Stimulated activated CD4-positive, alpha-beta T cell treated with anti-CD3 and anti-CD28 coated beads, Interleukin-4, amount 100 ng/mL, for 4 hours (primary cell): Measurements from ENCODE around the gene SPCS1.
"Not testable (repeated sequence)": the region's sequence is repeated elsewhere in the genome, so short reads cannot be mapped to it uniquely, and the experiment has no call there.

Source experiments
- DNase-seq, 2 experiments: peaks; one replicate each; pipeline ENCODE4 v3.0.0-alpha.2; 2020

The SPCS1 gene

DNA sequence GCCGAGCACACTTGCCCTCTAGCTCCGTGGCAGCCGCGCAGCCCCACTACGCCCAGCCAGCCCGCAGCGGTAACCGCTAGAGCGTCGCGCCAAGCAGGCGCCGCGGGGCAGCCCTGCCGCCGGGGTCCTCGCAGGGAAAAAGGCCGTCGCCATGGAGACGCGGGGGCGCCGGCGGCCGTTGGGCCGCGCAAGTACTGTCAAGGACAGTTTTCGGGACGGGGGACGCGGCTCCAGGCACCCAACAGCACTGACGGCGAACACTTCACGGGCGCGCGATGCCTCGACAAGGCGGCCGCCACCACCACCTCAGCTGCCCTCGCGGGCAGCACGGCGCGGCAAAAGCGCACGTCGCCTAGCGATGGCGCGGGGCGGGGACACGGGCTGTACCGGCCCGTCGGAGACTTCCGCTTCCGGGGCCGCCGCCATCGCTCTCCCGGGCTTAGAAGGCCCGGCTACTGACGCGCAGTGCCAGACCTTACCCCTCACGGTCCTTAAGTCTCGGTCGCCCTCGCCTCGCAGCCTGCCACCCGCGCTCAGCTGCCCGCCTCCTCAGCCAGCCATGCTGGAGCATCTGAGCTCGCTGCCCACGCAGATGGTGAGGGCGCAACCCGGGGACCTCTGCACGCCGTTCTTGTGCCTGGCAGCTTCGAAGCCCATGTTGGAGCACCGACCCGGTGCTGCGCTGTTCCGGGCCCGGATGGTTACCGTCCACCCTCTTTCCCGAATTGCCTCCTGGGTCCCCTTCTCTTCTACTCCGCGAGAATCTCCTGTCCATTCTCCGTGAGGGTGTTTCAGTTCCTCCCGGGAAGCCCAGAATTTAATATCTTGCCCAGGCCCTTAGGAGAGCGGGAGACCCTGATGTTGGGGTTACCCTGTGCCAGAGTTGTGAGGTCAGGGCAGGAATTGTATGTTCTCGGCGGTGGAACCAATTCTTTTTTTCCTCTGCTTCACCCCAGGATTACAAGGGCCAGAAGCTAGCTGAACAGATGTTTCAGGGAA, at the start of gene SPCS1, which contains the start of gene GLT8D1:
SPCS1 (plus strand) TSS at position 419 of the 999 bp plus-strand sequence; CDS start at position 560, 141 bp downstream.
GLT8D1 (minus strand) TSS at position 104 of the 999 bp plus-strand sequence. CDS start 5,331 bp downstream, outside the sequence.
- peak; percentile 81 to 82 for DNase-seq

DNA sequence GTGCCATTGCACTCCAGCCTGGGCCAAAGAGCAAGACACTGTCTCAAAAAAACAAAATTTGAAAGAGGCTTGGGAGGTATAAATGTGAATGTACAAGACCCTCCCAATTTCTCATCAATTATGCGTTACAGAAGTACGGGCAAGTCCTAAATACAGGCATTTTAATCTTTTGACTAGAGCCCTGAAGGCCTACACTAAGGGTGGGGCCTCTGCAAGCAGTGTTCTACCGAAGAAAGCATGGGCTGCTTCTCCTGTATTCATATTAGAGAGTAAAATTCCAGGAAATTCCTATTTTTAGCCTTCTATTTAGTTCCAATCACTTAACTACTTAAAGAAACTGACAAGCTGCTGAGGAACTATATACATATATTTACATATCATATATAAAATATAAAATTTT, 45.9 kb upstream of the SPCS1 start:
- DNase-seq: no peak

DNA sequence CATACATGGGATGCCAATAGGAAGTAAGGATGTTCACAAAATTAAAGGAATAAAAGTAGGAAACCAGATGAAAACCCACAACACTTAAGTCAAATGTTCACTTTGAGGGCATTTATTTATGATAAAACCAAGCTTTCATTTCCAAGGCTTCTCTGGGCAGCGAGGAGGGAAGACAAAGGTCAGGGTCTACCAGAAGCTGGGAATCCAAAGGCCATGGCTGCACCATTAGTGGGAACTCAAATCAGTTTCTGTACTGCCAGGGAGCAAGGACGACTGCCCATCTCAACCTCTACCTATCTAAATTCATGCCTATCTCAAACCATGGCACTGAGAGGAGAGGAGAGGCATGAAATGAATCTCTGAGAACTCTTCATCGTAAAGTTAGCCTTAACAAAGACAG, 42.8 kb upstream of the SPCS1 start:
- no peak for DNase-seq

DNA sequence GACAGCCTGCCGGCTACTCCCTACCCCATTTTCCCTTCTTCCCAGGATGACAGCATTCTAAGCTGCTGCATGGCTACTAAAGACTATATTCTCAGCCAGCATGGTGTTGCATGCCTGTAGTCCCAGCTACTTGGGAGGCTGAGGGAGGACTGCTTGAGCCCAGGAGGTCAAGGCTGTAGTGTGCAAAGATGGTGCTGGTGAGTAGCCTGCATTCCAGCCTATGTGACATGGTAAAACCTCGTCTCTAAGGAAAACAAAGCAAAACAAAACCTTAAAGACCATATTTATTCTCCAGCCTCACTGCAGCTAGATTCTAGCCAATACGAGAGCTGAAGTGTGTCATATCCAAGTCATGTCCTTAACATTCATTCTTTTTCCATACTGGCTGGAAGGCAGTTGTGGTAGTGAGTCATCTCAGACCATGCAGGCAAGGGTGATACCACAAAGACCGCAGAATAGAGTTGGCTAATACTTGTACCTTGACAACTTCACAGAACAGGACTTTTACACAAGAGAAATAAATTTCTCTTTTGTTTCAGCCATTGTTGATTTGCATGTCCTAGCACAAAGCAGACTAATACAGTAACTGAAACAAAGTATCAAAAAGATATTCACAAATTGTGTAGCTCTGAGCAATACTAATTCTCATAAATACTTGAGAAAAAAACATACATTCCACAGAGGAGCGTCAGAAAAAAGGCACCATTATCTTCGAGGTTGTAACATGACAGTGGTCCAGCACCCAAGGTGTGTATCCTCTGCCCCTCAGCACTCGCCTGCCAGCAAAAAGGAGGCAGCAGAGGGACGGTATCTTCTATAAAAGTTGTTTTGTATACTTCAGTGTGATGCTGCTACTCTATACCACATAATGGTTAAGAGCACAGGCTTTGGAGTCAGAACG, 35.0 kb upstream of the SPCS1 start:
- peak in 1 of 2 experiments; percentile 32 for DNase-seq

DNA sequence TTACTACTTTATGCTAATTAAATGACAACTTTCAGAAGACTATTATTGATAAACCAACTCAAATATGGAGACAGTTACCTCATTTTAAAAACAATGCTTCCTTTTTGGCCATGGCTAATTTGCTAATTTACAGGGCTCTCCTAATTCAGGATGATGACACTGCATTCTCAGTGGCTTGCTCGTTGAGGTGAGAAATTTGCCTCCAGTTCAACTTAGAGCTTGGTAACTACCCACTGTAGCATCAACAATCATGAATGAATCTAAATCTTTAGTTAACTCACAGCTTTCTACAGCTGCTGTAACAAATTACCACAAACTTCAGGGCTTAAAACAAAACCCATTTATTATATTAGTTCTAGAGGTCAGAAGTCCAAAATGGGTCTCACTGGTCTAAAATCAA, 34.2 kb upstream of the SPCS1 start:
- no peak for DNase-seq

DNA sequence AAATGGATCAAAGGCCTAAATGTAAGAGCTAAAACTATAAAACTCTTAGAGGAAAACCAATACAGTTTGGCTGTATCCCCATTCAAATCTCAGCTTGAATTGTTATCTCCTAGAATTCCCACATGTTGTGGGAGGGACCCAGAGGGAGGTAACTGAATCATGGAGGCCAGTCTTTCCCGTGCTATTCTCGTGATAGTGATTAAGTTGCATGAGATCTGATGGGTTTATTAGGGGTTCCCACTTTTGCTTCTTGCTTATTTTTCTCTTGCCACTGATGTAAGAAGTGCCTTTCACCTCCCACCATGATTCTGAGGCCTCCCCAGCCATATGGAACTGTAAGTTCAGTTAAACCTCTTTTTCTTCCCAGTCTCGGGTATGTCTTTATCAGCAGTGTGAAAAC, 29.7 kb upstream of the SPCS1 start:
- DNase-seq: not testable (repeated sequence)

DNA sequence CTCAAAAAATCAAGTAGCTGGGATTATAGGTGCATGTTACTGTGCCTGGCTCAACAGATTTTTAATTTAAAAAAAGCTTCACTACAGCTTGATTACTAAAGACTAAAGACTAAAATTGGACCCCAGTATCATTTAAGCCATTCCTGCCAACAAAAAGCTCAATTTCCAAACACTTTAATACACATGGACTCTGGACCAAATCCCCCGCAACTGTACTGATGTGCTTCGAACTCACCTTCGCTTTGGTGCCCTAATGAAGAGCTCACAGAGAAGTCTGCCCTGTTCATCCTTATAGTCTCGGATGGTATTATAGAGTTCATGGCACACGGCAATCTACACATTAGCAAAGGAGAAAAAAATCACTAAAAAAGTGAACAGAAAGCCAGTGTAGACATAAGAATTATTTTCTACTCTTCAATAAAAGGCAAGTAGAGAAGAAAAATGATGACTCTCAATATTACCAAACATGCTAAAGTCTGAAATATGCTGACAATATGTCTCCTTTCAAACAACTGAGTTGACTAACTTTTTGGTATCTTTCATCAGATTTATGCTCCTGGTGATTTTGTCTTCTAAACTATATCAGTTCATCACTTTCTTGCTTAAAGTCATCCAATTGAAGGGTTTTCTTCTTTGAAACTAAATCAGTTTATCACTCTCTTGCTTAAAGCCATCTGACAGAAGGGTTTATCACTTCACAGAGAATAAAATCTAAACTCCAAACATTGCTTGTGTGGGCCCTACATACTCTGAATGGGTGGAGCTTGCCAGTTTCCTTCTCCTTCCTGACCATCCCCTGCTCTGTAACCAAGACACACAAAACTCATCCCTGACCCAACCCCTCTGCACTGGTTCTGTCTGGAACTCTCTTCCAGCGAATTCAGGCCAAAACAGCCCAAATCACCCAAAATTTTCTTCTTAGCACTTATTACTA, 27.4 kb upstream of the SPCS1 start:
- DNase-seq: no peak

DNA sequence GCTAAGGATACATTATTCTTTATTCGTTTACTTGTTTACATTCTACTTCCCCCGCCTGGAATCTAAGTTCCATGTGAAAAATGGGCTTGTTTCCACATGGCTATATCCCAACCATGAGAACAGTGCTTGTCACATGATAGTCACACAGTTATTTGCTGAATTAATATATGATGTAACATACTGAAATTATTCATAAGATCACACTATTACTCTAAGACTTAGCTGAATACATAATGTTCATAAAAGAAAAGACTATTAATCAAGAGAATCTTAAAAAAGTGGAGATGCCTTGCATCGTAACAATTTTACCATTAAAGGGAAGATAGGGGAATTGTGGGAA, 26.7 kb upstream of the SPCS1 start:
- no peak for DNase-seq

DNA sequence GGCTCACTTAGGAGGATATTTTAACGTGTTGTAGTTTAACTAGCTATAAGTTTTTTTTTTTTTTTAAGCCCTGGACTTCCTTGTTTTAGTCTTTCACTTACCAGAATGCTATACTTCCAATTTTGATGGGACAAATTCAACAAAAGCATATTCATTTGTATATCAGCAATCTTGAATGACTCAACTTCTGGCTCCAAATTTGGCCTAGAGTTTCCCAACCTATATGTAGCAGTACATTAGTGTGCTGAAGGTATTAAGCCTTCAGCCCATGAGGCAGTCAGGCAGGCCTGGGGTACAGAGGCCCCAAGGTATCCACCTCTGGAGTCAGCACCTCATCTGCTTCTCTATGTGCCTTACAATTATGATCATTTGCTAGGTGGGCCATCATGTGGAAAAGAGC, 26.1 kb upstream of the SPCS1 start:
- no peak for DNase-seq

DNA sequence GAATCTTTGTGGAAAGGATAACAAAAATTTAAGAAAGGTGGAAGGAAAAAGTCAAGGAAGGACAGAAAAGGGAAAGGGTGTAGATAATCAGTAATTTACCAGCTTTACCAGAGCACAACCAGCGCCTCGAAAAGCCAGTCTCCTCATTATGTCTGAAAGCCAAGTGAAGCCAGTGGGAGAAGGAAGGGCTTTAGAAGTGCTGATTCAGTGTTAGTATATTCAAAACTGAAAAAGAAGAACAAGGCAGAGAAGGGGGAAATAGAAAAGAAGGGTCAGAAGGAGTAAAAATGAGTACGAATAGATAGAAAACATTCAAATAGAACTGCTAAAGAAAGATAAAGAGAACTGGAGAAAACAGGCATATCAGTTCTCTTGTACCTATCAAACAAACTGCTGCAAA, 24.3 kb upstream of the SPCS1 start:
- DNase-seq: no peak

DNA sequence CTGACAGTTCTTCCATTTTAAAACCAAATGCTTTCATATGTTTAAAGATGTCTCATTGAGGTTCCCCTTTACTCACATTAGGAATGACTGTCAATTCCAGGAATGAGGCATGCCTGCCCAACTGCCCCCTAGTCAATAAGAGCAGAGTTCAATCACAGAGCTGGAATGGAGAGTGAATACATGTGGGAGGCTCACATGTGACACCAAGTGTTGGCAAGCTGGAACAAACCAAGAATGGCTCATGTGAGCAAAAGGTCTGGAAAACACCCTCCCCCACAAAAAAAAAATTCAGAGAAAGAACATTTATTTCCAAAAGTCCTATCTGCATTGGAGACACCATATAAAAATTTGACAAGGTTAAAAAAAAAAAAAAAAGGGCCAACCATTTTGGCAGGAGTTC, 23.9 kb upstream of the SPCS1 start:
- DNase-seq: no peak

DNA sequence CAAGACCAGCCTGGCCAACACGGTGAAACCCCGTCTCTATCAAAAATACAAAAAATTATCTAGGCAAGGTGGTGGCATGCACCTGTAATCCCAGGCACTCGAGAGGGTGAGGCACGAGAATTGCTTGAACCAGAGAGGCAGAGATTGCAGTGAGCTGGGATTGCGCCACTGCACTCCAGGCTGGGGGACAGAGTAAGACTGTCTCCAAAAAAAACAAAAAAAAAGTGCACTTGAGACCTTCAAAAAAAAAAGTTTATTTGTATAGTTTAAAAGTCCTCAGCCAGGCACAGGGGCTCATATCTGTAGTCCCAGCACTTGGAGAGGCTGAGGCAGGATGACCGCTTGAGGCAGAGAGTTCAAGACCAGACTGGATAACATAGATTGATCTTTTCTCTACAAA, 22.3 kb upstream of the SPCS1 start:
- DNase-seq: no peak

DNA sequence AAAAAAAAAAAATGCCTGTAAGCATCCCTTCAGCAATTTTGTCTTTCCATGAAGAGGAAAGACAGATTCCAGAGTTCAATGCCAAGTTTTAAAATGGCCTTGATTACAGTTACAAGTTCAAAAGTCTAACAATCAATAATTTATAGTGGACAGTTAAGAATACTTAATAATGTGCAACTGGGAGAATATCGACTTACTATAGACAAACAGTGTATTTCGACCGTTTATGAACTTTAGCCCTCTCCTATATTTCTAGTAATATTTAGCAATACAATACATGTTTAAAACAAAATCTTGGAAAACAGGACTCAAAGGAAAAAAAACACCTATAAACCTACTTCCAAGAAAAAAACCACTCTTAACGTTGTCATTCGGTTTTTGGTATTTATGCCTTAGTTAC, 21.7 kb upstream of the SPCS1 start:
- no peak for DNase-seq

DNA sequence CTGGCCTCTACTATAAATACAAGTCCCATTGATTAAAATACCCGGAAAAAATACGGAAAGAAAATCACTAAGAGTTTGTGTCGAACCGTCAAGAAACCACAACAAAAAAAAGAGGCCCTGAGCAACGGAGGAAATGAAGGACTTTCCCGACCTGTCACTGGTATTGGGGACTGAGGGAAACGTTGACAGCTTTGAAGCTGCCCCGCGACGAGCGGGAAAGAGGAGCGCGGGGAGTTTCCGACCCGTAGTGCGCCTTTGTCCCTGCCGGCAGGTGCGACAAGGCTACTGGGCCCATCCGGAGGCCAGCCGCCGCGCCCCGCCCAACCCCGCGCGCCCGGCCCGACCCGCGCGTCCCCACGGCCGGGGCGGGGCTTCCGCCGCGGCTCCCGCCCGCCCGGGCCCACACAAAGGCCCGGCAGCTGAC, 20.6 kb upstream of the SPCS1 start:
- DNase-seq: peak; percentile 64 to 76

DNA sequence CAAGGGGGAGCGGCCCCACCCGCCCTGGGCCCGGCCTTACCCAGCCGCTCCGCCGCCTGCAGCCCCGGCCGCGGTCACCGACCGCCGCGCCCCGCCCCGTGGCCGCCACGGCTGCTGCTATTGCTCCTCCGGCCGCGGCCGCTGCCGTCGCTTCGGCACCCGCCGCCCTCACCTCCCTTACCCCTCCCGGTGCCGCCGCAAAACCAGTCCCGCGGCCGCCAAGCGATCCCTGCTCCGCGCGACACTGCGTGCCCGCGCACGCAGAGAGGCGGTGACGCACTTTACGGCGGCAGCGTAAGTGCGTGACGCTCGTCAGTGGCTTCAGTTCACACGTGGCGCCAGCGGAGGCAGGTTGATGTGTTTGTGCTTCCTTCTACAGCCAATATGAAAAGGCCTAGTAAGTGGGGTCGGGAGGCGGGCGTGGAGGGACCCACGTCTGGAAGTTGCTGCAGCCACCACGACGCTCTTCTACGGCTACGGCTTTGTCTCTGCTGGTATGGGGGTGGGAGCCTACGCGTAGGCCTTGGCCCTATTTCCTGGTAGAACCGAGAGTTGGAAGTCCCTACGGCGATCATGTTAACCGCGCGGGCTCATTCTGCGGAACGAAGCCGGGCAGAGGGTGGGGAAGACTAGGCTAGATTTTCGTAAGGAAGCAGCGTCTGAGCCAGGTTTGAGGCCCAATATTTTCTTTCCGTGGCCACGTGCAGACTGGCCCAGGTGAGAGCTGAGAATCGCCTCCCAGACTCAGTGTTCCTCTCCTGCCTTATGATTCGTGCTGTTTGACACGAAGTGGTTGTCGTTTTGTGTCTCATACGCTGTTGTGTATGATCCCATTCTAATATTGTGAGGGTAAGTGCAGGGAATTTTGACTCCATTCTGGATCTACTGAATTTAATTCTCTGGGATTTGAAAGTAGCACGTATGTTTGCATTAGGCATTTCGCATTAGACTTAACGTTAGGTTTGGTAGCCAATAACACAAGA, 19.9 kb upstream of the SPCS1 start, which contains the start of the genes GNL3 and PBRM1:
GNL3 (plus strand) TSS at position 324 of the 983 bp plus-strand sequence; CDS start at position 385, 61 bp downstream.
PBRM1 (minus strand) TSS at position 205 of the 983 bp plus-strand sequence.
- DNase-seq: peak; percentile 90 to 93

DNA sequence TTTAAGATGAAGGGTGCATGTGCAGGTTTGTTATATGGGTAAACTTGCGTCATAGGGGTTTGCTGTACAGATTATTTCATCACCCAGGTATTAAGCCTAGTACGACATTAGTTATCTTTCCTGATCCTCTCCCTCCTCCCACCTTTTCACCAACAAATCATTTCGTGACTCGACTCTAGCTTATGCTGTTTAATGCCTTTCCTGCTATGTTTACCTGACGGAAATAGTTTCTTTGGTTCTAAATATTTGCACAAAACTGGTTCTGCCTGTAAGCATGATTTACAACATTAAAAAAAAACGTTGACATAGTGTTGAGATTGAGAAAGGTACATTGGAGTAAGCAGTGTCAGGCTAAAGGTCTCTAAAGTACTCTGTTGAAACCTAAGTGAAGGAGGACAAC, 17.6 kb upstream of the SPCS1 start:
- no peak for DNase-seq

DNA sequence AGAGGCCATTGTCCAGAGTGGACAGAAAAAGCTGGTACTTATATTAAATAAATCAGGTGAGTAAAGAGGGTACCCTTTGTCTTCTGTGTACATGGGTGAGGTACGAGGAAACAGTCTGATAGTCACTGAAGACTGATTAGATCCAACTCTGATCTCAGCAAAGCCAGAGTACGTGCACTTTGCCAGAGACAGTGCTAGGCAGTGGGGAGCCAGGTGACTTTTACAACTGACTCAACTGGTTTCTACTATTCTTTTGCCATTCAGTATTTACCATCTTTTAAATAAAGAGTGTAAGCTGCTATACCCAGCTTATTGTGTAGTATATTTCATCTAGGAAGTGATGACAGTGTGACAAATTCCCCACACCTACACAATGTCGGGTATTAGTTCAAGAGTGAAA, 16.8 kb upstream of the SPCS1 start:
- no peak for DNase-seq

DNA sequence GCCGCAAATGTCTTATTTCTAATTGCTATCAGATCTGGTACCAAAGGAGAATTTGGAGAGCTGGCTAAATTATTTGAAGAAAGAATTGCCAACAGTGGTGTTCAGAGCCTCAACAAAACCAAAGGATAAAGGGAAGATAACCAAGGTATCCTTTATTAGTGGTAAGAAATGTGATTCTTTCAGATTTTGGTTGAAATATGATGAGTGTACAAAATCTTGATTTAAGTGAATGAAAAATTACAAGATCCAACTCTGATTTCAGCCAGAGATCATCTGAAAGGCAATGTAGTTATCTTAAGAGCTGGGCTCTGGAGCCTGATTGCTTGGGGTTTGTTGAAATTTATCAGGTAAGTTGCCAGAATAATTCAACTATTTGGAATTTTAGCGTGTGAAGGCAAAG, 15.3 kb upstream of the SPCS1 start:
- DNase-seq: no peak

DNA sequence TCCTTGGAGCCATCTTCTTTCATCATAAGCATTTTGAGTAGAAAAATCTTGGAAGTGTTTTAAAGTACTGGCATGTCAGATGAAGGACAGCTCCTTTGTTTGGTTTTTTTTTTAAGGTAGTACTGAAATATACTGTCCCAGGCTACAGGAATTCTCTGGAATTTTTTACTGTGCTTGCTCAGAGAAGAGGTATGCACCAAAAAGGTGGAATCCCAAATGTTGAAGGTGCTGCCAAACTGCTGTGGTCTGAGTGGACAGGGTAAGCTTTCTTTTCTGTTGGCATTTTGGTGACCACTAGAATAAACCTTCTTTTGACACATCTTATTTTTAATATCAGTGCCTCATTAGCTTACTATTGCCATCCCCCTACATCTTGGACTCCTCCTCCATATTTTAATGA, 12.8 kb upstream of the SPCS1 start:
- no peak for DNase-seq

DNA sequence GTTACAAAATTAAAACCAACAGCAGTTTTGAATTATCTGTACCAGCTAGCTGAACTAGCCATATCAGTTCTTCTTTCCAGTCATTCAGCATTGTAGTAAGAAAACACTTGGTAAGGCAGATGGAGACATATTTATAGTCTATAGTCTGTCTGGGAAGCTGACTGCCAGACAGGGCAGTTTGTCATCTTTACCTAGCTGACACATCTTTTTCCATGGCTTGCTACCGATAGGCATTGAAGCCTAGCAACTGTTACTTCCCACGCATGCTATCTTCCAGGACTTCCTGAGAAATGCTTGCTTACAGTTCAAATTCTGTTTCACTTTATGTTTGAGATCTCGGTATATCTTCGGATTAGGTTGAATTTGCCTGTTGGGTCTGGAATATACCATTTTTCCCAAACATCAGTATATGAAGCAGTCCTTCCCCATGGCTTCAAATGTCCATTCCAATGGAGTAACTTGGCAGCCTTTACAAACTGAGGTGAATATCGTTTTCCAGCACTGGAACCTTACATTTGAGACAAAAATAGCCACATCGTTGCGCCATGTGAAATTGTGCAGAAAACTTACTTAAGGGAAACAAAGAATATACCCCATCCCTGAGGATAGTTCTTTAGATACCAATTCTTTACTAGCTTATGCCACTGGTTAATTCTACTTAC, 11.2 kb upstream of the SPCS1 start:
- no peak for DNase-seq
